ENCODE results near the gene PCDHB6.
"Not testable (repeated sequence)": the region's sequence is repeated elsewhere in the genome, so short reads cannot be mapped to it uniquely, and the experiment has no call there.

The PCDHB6 gene

GRCh38 chr5:141150224-141150992, 551 bp downstream of the PCDHB6 start:
- H3K4me1 ChIP-seq (ENCODE audit: insufficient read depth, low read length) = no peaks in the 10 kb centered on the region
- no peaks in the 10 kb centered on the region for H3K36me3 ChIP-seq (ENCODE audit: insufficient read depth, low read length)
- no peak overlapping the region for H3K9ac ChIP-seq (ENCODE audit: low read depth, low read length)
- H3K9me3 ChIP-seq (ENCODE audit: control insufficient read depth, insufficient read depth, low read length) = no peaks in the 10 kb centered on the region

GRCh38 chr5:141150993-141151325, 1.1 kb downstream of the PCDHB6 start:
- no peak overlapping the region for H3K9ac ChIP-seq (ENCODE audit: low read depth, low read length)
- H3K9me3 ChIP-seq (ENCODE audit: control insufficient read depth, insufficient read depth, low read length) = no peaks in the 10 kb centered on the region
- no peaks in the 10 kb centered on the region for H3K36me3 ChIP-seq (ENCODE audit: insufficient read depth, low read length)
- no peaks in the 10 kb centered on the region for H3K4me1 ChIP-seq (ENCODE audit: insufficient read depth, low read length)

GRCh38 chr5:141151632-141152031, 1.8 kb downstream of the PCDHB6 start:
- H3K36me3 ChIP-seq (ENCODE audit: insufficient read depth, low read length); H3K9ac ChIP-seq (ENCODE audit: low read depth, low read length); H3K9me3 ChIP-seq (ENCODE audit: control insufficient read depth, insufficient read depth, low read length); H3K4me1 ChIP-seq (ENCODE audit: insufficient read depth, low read length): not testable (repeated sequence)

GRCh38 chr5:141152096-141152495, 2.2 kb downstream of the PCDHB6 start:
- H3K4me1 ChIP-seq (ENCODE audit: insufficient read depth, low read length); H3K9me3 ChIP-seq (ENCODE audit: control insufficient read depth, insufficient read depth, low read length); H3K9ac ChIP-seq (ENCODE audit: low read depth, low read length); H3K36me3 ChIP-seq (ENCODE audit: insufficient read depth, low read length): not testable (repeated sequence)

- Histone ChIP-seq H3K9ac (ENCODE audit: low read depth, low read length) (peak overlapping the region; percentile 41), H3K4me1 (ENCODE audit: insufficient read depth, low read length) (no peaks in the 10 kb centered on the region), H3K36me3 (ENCODE audit: insufficient read depth, low read length) (no peaks in the 10 kb centered on the region), H3K9me3 (ENCODE audit: control insufficient read depth, insufficient read depth, low read length) (no peaks in the 10 kb centered on the region)
These were observed 5.9 kb downstream of the PCDHB6 start for GRCh38 chr5:141155540-141156374.

- not testable (repeated sequence) for H3K9me3 ChIP-seq (ENCODE audit: control insufficient read depth, insufficient read depth, low read length)
These were observed 7.5 kb downstream of the PCDHB6 start for GRCh38 chr5:141157356-141157755.

GRCh38 chr5:141157901-141158300, 8.0 kb downstream of the PCDHB6 start:
- H3K4me1 ChIP-seq (ENCODE audit: insufficient read depth, low read length) = not testable (repeated sequence)

More at GRCh38 chr5:141157356-141157755, 7.5 kb downstream of the PCDHB6 start:
- not testable (repeated sequence) for H3K36me3 ChIP-seq (ENCODE audit: insufficient read depth, low read length); H3K4me1 ChIP-seq (ENCODE audit: insufficient read depth, low read length); H3K9ac ChIP-seq (ENCODE audit: low read depth, low read length)

GRCh38 chr5:141172381-141173204, 22.7 kb downstream of the PCDHB6 start, which contains the start of gene PCDHB7:
TSS of gene PCDHB7 (plus strand) at chr5:141172644. CDS start at chr5:141172836, 192 bp downstream.
- Histone ChIP-seq H3K9ac (ENCODE audit: low read depth, low read length) (no peak within 1 kb of the TSS), H3K4me1 (ENCODE audit: insufficient read depth, low read length) (no peaks in the 10 kb centered on the region), H3K9me3 (ENCODE audit: control insufficient read depth, insufficient read depth, low read length) (no peaks in the 10 kb centered on the region; the same call in 1 of the 2 replicates), H3K36me3 (ENCODE audit: insufficient read depth, low read length) (no peaks in the 10 kb centered on the region)

More at GRCh38 chr5:141157901-141158300, 8.0 kb downstream of the PCDHB6 start:
- H3K9ac ChIP-seq (ENCODE audit: low read depth, low read length); H3K36me3 ChIP-seq (ENCODE audit: insufficient read depth, low read length); H3K9me3 ChIP-seq (ENCODE audit: control insufficient read depth, insufficient read depth, low read length): not testable (repeated sequence)

- not testable (repeated sequence) for H3K9me3 ChIP-seq (ENCODE audit: control insufficient read depth, insufficient read depth, low read length); H3K36me3 ChIP-seq (ENCODE audit: insufficient read depth, low read length); H3K9ac ChIP-seq (ENCODE audit: low read depth, low read length); H3K4me1 ChIP-seq (ENCODE audit: insufficient read depth, low read length)
These were observed 24.6 kb downstream of the PCDHB6 start for GRCh38 chr5:141174291-141175104.

GRCh38 chr5:141175933-141176332, 26.1 kb downstream of the PCDHB6 start:
- Histone ChIP-seq H3K36me3 (ENCODE audit: insufficient read depth, low read length) (no peaks in the 10 kb centered on the region), H3K9ac (ENCODE audit: low read depth, low read length) (no peak overlapping the region), H3K4me1 (ENCODE audit: insufficient read depth, low read length) (no peaks in the 10 kb centered on the region), H3K9me3 (ENCODE audit: control insufficient read depth, insufficient read depth, low read length) (no peaks in the 10 kb centered on the region; the same call in 1 of the 2 replicates)

GRCh38 chr5:141177577-141178191, 27.8 kb downstream of the PCDHB6 start, which contains the start of gene PCDHB8:
TSS of gene PCDHB8 (plus strand) at chr5:141177790. CDS start at chr5:141178035, 245 bp downstream.
- not testable (repeated sequence) for H3K36me3 ChIP-seq (ENCODE audit: insufficient read depth, low read length); H3K9ac ChIP-seq (ENCODE audit: low read depth, low read length); H3K4me1 ChIP-seq (ENCODE audit: insufficient read depth, low read length); H3K9me3 ChIP-seq (ENCODE audit: control insufficient read depth, insufficient read depth, low read length)

- H3K4me1 ChIP-seq (ENCODE audit: insufficient read depth, low read length); H3K36me3 ChIP-seq (ENCODE audit: insufficient read depth, low read length); H3K9me3 ChIP-seq (ENCODE audit: control insufficient read depth, insufficient read depth, low read length): not testable (repeated sequence)
These were observed 29.5 kb downstream of the PCDHB6 start for GRCh38 chr5:141179371-141179770.

GRCh38 chr5:141179876-141180275, 30.0 kb downstream of the PCDHB6 start:
- not testable (repeated sequence) for H3K9me3 ChIP-seq (ENCODE audit: control insufficient read depth, insufficient read depth, low read length)

More at GRCh38 chr5:141179371-141179770, 29.5 kb downstream of the PCDHB6 start:
- H3K9ac ChIP-seq (ENCODE audit: low read depth, low read length) = not testable (repeated sequence)

More at GRCh38 chr5:141179876-141180275, 30.0 kb downstream of the PCDHB6 start:
- H3K9ac ChIP-seq (ENCODE audit: low read depth, low read length); H3K36me3 ChIP-seq (ENCODE audit: insufficient read depth, low read length); H3K4me1 ChIP-seq (ENCODE audit: insufficient read depth, low read length): not testable (repeated sequence)

Data from ES-I3 (cell line).